GM18499 (cell line): Measurements from ENCODE around the gene GJC1.

Experiments
- ATAC-seq: cut with Tn5 transposase; IDR thresholded peaks from one replicate; pipeline ENCODE4 v1.9.1; 2021; ENCODE audit warnings: moderate number of reproducible peaks; ENCODE audit not compliant: insufficient read depth, unreplicated experiment

GJC1 gene

DNA sequence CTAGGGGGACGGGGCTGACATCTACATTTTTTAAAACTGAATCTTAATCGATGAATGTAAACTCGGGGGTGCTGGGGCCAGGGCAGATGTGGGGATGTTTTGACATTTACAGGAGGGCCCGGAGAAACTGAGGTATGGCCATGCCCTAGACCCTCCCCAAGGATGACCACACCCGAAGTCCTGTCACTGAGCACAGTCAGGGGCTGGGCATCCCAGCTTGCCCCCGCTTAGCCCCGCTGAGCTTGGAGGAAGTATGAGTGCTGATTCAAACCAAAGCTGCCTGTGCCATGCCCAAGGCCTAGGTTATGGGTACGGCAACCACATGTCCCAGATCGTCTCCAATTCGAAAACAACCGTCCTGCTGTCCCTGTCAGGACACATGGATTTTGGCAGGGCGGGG lies 49.9 kb downstream of the GJC1 start:
- no peak for ATAC-seq

GRCh38 chr17:44779211-44780025 lies 50.7 kb downstream of the GJC1 start:
- no peak for ATAC-seq

DNA sequence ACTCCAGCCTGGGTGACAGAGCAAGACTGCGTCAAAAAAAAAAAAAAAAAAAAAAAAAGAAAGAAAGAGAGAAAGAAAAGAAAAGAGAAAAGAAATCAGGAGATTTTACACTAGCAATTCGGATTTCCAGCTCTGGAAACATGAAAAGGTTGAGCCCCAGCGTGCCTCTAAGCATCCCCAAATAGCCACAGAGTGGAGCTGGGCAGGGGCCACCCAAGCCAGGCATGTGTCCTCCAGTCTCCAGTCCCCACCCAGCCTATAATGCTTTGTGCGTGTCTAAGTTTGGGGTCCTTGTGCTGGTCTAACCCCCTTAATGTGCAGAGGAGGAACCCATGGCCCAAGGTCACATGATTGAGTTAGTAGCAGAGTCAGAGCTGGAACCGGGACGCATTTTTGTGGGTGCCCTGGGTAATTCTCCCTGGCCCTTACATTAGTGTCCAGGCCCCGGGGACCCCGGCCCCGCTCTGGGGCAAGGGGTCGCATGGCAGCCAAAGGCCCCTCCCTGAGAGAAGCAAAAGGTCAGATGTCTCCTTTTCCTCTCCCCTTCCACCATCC lies 51.4 kb downstream of the GJC1 start:
- ATAC-seq: no peak

DNA sequence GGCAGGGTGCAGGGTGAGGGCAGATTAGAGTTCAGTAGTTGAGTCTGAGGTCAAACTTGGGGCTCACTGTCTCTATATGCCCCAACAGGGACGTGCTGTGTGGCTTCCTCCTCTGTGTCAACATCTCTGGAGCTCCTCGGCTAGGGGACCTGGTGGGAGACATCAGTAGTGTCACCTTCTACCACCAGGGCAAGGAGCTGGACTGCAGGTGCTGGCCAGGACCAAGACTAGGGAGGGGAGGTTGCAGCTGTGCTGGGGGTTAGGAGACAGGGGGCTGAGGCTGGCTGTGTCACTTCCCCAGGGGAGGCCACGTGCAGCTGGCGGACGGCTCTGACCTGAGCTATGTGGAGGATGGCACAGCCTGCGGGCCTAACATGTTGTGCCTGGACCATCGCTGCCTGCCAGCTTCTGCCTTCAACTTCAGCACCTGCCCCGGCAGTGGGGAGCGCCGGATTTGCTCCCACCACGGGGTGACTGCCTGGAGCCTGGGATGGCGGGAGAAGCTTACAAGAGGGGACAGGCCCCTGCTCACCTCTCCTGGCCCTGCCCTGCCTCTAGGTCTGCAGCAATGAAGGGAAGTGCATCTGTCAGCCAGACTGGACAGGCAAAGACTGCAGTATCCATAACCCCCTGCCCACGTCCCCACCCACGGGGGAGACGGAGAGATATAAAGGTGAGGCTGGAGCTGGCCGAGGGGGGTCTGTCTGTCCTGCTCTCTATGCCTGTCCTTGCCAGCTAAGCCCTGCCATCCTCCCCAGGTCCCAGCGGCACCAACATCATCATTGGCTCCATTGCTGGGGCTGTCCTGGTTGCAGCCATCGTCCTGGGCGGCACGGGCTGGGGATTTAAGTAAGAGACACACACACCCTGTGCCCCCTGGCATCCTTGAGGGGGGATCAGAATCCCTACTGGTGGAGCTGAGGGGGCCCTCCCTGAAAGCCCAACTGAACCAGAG lies 52.4 kb downstream of the GJC1 start:
- no peak for ATAC-seq

GRCh38 chr17:44776628-44777393 lies 53.3 kb downstream of the GJC1 start:
- no peak for ATAC-seq

DNA sequence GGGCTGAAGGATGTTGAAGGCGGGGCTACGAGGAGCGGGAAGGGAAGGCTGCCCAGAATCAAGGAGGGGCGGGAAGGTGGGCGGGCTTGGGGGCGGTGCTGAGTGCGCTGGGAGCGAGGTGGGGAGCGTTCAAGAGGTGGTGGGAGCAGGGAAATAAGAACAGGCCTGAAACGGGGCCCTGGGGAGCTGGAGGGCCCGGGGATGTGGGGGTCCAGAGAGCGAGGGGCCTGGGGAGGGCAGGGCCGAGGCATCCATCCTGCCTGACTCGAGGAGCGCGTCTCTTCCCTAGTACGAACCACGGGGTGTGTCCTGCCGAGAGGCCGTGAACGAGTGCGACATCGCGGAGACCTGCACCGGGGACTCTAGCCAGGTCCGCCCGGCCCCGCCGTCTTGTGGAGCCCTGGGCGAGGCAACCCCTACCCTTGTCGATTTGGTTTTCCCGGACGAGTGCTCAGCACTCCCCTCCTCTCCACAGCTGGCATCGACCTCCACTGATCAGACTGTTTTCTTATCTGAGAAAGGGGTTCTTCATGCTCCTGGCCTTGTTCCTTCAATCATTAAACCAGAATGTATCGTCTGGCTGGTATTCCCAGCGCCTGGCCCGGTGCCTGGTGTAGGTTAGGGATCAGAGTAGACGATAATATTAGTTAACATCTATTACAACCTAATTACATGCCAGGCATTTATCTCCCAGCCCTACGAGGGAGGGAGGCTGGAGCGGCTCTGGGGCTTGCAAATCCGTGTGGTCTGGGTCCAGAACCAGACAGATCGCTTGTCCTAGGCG lies 54.1 kb downstream of the GJC1 start:
- no peak for ATAC-seq

DNA sequence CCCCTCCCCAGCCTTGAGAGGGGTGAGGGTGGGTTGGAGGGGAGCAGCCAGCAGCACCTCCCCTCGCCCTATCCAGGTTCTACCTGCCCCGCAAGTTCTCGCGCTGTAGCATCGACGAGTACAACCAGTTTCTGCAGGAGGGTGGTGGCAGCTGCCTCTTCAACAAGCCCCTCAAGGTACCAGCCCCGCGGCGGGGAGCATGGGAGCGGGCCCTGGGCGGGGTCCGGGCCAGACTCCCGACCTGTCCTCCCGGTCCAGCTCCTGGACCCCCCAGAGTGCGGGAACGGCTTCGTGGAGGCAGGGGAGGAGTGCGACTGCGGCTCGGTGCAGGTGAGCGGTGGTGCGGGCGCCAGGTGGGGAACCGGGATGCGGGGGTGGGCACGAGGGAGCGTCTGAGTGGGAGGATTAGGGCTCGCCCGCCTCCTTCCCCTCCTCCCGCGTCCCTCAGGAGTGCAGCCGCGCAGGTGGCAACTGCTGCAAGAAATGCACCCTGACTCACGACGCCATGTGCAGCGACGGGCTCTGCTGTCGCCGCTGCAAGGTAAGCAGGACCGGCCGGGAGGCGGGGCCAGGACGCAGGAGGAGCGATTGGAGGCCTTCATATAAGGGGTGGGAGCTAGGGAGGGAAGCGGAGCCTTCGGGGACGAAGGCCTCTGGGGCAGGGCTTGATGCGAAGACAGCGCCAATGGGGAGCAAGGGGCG lies 54.8 kb downstream of the GJC1 start:
- ATAC-seq: no peak

GRCh38 chr17:44774271-44775135 lies 55.6 kb downstream of the GJC1 start:
- ATAC-seq: no peak

- ATAC-seq: no peak
Observed at GRCh38 chr17:44773140-44773539, 56.9 kb downstream of the GJC1 start.

DNA sequence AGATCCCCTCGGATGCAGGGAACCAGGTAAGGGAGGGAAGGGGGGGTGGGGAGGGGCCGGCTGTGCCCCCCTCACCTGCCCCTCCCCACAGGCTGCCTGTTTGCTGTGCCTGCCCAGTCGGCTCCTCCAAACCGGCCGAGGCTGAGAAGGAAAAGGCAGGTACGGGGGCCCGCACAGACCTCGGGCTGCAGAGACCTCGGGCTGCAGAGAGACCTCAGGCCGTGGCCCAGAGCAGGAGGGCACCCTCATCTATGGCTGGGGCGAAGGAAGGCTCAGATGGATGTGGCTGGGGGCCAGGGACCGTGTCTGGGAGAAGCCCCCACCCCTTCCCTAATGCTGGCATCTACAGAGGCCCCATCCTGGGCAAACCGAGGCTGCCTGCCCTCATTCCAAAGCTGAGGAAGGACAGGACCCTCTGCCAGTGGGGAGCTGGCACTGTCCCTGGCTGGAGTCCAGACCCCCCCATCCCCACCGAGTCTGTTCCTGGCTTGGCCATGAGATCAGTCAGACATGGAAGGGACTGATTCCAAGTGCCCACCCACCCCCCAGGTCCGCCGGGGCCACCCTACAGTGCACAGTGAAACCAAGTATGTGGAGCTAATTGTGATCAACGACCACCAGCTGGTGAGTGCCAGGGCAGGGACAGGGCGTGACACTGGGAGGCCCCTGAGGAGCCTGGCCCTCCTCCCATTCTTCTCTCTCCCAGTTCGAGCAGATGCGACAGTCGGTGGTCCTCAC lies 57.6 kb downstream of the GJC1 start:
- ATAC-seq: no peak

DNA sequence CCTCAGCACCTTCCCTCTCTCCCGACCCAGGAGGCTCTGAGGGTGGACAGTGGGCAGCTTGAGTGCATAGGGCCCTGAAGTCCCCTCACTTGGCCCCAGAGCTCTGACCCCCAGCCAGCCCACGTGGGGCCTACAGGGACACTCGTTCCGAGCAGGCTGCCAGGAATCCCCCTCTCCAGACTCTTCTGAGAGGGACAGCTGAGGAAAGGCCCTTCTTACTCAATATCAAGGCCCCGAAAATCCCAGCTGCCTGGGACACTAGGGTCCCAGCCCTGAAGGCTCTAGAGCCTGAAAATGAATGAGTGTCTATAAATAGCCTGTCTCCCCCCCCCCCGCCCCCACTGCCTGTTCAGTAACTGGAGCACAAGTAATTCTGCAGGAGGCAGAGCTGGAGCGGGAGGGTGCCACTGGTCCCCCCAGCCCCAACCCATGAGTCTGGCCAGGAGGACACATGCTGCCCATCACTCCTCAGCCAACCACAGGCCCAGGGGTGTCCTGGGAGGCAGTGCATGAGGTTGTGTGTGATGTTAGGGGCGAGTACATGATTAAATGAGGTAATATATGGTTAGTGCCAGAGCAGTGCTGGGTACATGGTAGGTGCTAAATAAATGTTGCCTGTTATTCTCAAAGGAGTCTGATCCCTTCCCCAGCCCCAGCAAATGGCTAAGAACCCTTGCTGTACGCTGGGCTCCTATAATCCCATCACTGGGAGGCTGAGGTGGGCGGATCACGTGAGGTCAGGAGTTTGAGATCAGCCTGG lies 59.7 kb downstream of the GJC1 start:
- ATAC-seq: no peak

DNA sequence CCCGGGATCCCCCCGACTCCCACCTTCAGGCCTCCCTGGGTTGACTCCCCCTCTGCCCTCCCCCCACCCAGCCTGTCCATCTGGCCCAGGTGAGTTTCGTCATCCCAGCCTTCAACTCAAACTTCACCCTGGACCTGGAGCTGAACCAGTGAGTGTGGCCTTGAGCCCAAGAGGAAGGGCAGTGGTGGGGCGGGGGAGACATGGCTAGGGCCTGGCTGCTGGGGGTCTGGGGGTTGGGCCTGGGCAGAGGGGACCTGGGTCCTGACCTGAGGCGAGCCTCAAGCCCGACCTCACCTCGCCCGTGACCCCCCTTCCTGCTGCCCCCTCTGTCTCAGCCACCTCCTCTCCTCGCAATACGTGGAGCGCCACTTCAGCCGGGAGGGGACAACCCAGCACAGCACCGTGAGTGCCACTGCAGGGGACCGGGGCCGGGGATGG lies 60.4 kb downstream of the GJC1 start:
- no peak for ATAC-seq

DNA sequence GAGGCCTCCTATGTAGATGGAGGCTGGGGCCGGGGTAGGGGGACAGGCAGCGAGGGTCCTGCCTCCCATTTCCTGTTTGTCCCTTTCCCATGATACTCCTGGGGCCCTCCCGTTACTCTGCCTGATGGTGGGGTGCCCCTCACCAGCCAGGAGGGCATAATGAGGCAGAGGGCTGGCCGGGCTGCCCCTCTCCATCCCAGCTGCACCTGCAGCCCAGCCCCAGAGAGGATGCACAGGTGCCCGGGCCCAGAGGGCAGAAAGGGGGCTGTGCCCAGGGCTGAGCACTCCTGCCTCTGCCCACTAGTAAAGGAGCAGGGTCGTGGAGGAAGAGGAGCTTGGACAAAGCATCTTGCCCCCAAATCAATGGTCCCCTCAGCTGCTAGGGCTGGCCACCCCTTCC lies 60.9 kb downstream of the GJC1 start:
- ATAC-seq: no peak

DNA sequence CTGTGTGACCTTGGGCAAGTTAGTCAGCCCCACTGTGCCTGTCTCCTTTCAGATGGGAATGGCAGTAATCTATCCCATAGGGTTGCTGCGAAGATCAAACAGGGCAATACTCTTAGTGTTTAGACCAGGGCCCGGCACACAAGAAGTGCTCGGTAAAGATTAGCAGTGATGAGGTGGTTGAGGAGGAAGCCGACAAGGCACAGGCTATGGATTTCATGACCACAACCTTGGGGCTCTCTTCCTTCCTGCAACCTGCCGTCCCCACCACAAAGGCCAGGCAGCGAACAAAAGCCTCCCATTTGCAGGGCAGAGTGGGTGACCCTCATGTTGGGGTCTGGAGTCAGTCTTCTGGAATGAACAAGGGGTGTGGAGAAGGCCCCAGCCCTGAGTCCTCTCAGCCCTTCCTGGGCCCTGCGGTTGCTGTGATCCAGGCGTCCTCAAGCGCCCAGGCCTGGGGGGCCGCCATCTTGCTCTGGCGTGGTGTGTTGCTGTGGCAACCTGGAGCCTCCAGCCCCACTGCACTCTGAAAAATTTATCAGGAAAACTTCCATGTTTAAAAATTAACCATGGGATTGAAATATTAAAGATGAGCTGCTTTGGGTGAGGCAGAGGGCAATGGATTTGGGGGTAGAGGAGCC lies 61.5 kb downstream of the GJC1 start:
- no peak for ATAC-seq

DNA sequence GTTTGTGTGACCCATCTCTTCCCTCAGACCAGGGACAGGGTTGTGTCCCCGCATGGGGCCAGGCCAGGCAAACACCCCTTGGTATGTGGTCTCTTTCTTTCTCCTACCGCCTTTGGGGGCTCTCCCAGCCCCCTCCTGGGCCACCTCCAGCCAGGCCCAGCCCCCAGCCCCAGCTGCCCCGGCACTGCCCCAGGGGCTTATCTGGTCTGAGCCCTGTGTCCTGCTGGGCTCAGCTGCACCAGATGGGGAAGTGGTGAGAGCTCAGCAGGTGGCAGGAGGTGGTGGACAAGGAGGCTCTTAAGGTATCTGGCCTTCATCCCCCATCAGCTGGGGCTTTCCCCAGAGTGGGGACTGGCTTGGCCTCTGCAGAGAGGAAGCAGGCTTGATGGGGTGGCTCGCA lies 62.6 kb downstream of the GJC1 start:
- no peak for ATAC-seq

DNA sequence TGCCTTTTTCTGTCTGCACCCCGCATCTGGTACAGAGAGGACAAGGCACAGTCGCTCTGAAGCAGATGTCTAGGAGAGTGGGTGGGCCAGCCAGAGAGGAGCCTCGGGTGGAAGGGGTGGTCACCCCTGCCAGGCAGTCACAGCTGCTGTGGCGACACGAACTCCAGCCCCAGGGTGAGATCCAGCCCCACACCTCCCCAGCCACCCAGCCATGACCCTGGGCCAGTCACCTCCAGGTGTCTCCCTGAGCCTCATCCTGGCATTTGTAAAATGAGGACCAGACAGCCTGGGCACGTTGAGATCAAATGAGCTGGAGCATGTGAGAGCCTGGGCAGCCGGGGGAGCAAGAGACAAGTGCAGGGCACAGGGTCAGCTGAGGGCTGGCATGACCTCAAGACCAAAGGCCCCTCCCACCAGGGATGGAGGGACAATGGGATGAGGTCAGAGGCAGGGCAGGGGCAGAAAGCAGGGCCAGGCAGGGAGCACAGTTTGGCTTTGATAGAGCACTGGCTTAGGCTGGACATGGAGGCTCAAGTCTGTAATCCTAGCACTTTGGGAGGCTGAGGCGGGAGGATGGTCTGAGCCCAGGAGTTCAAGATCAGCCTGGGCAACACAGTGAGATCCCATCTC lies 63.6 kb downstream of the GJC1 start:
- ATAC-seq: no peak
